Aorta (tissue), 5 donors: ENCODE results near the gene SMIM38. TPM values are rescaled to one million over a fixed set of nuclear protein-coding genes. Genes with fewer than 3 reads are reported as not detected.

Experiments
- ATAC-seq: fragments of 200-7000 bp; cut with Tn5 transposase; one replicate; pipeline ENCODE4 v1.9.1; 2022; ENCODE audit warnings: moderate library complexity; ENCODE audit not compliant: low FRiP score
- DNase-seq, 2 donors: peaks; one replicate each; pipeline ENCODE4 v3.0.0-alpha.2; 2020
- H3K27ac ChIP-seq, 2 donors: one replicate each; pipeline ENCODE4 v1.5.1; 2013; ENCODE audit warnings: low read length in 2 of 2, mild to moderate bottlenecking in 2 of 2, moderate library complexity in 2 of 2, control low read depth in 1 of 2, inconsistent platforms in 1 of 2, low read depth in 1 of 2
- H3K27me3 ChIP-seq, 2 donors: one replicate each; pipeline ENCODE4 v1.6.1; 2013; ENCODE audit warnings: control low read depth in 1 of 2, low read length in 1 of 2, mild to moderate bottlenecking in 1 of 2, moderate library complexity in 1 of 2; ENCODE audit not compliant: insufficient read depth in 2 of 2, control insufficient read depth in 1 of 2
- H3K36me3 ChIP-seq, 2 donors: one replicate each; pipeline ENCODE4 v1.6.1; 2013; ENCODE audit warnings: control low read depth in 1 of 2, low read length in 1 of 2, mild to moderate bottlenecking in 1 of 2; ENCODE audit not compliant: insufficient read depth in 2 of 2, control insufficient read depth in 1 of 2
- H3K4me1 ChIP-seq, 2 donors: one replicate each; pipeline ENCODE4 v1.6.1; 2013; ENCODE audit warnings: low read length in 2 of 2, control low read depth in 1 of 2, mild to moderate bottlenecking in 1 of 2, moderate library complexity in 1 of 2; ENCODE audit not compliant: insufficient read depth in 2 of 2, control insufficient read depth in 1 of 2
- H3K4me3 ChIP-seq, 2 donors: one replicate each; pipeline ENCODE4 v1.5.1; 2013; ENCODE audit warnings: low read length in 2 of 2, control low read depth in 1 of 2, mild to moderate bottlenecking in 1 of 2
- H3K9me3 ChIP-seq: one replicate; pipeline ENCODE4 v1.6.1; 2013; ENCODE audit warnings: mild to moderate bottlenecking, low read length; ENCODE audit not compliant: control insufficient read depth
- WGBS, 2 donors: extraction: QIAGEN DNeasy Blood & Tissue Kit; methylation state at CpG; one replicate each; pipeline ENCODE4 v1.1.7; 2013; 5-methylcytosine and 5-hydroxymethylcytosine counted together
- intact Hi-C, 2 donors: fragments of 100-400 bp; cut with DNase I; formaldehyde crosslinking; loops; one replicate each; pipeline versions ENCODE4 v1.14.2 to v1.15.0; 2022
- polyA plus RNA-seq, 2 donors: library from polyadenylated mRNA; stranded (reverse); fragments of 200-250 nt; gene quantifications; one replicate each; pipeline ENCODE4 v1.2.3, GENCODE V29; 2013
- total RNA-seq, 2 donors: library from RNA; stranded (reverse); fragmentation: NEBNext Ultra II Directional; extraction: Animal tissue kit (Norgen Biotek cat#: 25700); gene quantifications; one replicate each; pipeline ENCODE4 v1.2.1, GENCODE V29; 2021
- donor health status: healthy with polysubstance abuse.
- donor health status: Bipolar disorder and iron deficiency.
- donor health status: DM: no; HTN: no; CAD: no.
- donor health status: DM: no; HTN: no; CAD: no.
- donor health status: DM: yes; HTN: yes; CAD: no.

The SMIM38 gene
- total and polyA plus RNA-seq, 4 donors, result 0.56 to 2.8 (median 1.6) TPM; not detected in 1

GRCh38 chr11:69120096-69120875, 35.4 kb upstream of the SMIM38 start:
- H3K36me3 ChIP-seq, result no peaks in the 10 kb centered on the region
- WGBS, 2 donors, result 92 to 94% methylated on average over 21 of the region's 21 CpGs

GRCh38 chr11:69121021-69121420, 34.7 kb upstream of the SMIM38 start:
- intact Hi-C loops, result loop anchor here (5.0 kb wide), 2 partner anchors 176 to 521 kb away; partner anchors contain the start of gene CCND1 (in 1 of the 2)
- 89% methylated on average over 9 of the region's 9 CpGs for WGBS, 2 donors

More at GRCh38 chr11:69120096-69120875, 35.4 kb upstream of the SMIM38 start:
- Histone ChIP-seq H3K27me3 (no peaks in the 10 kb centered on the region), H3K9me3 (no peaks in the 10 kb centered on the region), H3K4me1 (no peaks in the 10 kb centered on the region), H3K27ac (no peak overlapping the region), H3K4me3 (no peak overlapping the region)
- ATAC-seq, result no peak
- peak in 1 of 2 donors; percentile 53 for DNase-seq
- intact Hi-C loops, result loop anchor here (5.0 kb wide), 2 partner anchors 177 to 522 kb away; partner anchors contain the start of gene CCND1 (in 1 of the 2)

DNA sequence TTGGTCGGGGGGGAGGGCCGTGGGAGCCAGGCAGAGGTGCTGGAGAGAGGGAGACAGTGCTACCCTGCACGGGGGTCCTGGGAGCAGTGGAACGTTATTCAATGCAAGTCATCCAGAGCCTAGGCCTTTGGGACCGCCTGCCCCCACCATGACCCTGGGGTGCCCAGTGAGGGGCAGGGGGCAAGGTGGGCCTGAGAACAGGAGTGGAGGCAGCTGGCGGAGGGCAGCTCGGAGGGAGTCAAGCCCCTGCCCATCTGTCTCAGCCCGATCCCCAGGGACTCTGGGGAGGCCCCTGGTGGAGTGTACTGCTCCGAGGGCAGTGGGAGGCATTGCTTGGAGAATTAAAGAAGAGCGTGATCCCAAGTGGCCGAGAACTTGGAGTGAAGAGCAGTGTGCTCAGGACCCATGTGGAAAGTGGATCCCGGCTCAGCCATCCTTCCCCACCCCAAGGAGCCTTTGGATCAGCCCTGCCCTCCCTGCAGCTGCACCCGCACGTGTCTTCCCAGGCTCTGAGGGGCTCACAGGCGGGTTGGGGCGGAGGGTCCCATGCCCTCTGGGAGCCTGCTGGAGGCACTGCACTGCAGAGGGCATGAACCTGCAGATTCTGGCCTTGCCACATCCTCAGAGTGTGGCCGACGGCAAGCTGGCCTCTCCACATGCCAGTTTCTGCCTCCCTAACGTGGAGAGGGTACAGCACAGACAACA, 34.0 kb upstream of the SMIM38 start:
- Histone ChIP-seq H3K4me3 (no peak overlapping the region), H3K36me3 (no peaks in the 10 kb centered on the region), H3K4me1 (no peaks in the 10 kb centered on the region), H3K27me3 (no peaks in the 10 kb centered on the region), H3K27ac (peak overlapping the region in 1 of 2 donors; percentile 4), H3K9me3 (no peaks in the 10 kb centered on the region)
- 86 to 89% methylated on average over 19 of the region's 19 CpGs for WGBS, 2 donors
- intact Hi-C loops, result loop anchor here (5.0 kb wide), 2 partner anchors 176 to 521 kb away; partner anchors contain the start of gene CCND1 (in 1 of the 2)
- ATAC-seq (no peak), DNase-seq (no peak)

More at GRCh38 chr11:69121021-69121420, 34.7 kb upstream of the SMIM38 start:
- ATAC-seq (no peak), DNase-seq (peak in 1 of 2 donors; percentile 61)
- no peaks in the 10 kb centered on the region for H3K27me3 ChIP-seq
- no peaks in the 10 kb centered on the region for H3K4me1 ChIP-seq
- H3K36me3 ChIP-seq, result no peaks in the 10 kb centered on the region
- H3K27ac ChIP-seq, result no peak overlapping the region
- H3K4me3 ChIP-seq, result no peak overlapping the region
- no peaks in the 10 kb centered on the region for H3K9me3 ChIP-seq

DNA sequence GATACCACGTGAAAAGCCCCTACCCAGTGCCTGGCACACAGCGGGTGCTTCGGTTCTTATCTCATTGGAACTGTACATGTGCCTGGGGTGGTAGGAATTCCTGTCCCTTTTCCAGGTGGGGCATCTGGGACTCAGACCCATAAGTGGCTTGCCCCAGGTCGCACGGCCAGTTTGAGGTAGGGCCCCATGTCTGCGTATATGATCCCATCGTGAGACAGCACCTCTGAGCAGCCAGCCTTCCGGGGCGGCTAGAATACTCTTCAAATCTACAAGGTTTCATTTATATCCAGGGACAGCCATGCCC, 33.5 kb upstream of the SMIM38 start:
- DNase-seq, result no peak
- Histone ChIP-seq H3K9me3 (no peaks in the 10 kb centered on the region), H3K4me3 (no peak overlapping the region), H3K36me3 (no peaks in the 10 kb centered on the region), H3K27ac (peak overlapping the region in 1 of 2 donors; percentile 4), H3K4me1 (no peaks in the 10 kb centered on the region), H3K27me3 (no peaks in the 10 kb centered on the region)
- WGBS, 2 donors, result 78 to 85% methylated on average over 9 of the region's 9 CpGs
- intact Hi-C loops, result loop anchor here (5.0 kb wide), 2 partner anchors 175 to 520 kb away; partner anchors contain the start of gene CCND1 (in 1 of the 2)
- no peak for ATAC-seq

GRCh38 chr11:69122630-69123431, 32.9 kb upstream of the SMIM38 start:
- H3K27me3 ChIP-seq, result no peaks in the 10 kb centered on the region
- H3K4me1 ChIP-seq, result peaks cover 0 to 2% of the 10 kb centered on the region in 2 donors
- ATAC-seq (peak; percentile 76), DNase-seq (peak; percentile 78 to 91)
- no peaks in the 10 kb centered on the region for H3K36me3 ChIP-seq
- peak overlapping the region in 1 of 2 donors; percentile 11 for H3K27ac ChIP-seq
- 9 to 12% methylated on average over 27 of the region's 27 CpGs for WGBS, 2 donors
- no peak overlapping the region for H3K4me3 ChIP-seq
- intact Hi-C loops, result loop anchor here (5.0 kb wide), 2 partner anchors 174 to 519 kb away; partner anchors contain the start of gene CCND1 (in 1 of the 2)
- no peaks in the 10 kb centered on the region for H3K9me3 ChIP-seq

- intact Hi-C loops, result loop anchor here (5.0 kb wide), 2 partner anchors 173 to 518 kb away; partner anchors contain the start of gene CCND1 (in 1 of the 2)
- peaks cover 0 to 2% of the 10 kb centered on the region in 2 donors for H3K4me1 ChIP-seq
- H3K27ac ChIP-seq, result peak overlapping the region in 1 of 2 donors; percentile 11
- H3K9me3 ChIP-seq, result no peaks in the 10 kb centered on the region
- no peak overlapping the region for H3K4me3 ChIP-seq
- no peaks in the 10 kb centered on the region for H3K36me3 ChIP-seq
- DNase-seq (no peak), ATAC-seq (no peak)
- WGBS, 2 donors, result 88 to 89% methylated on average over 27 of the region's 27 CpGs
- H3K27me3 ChIP-seq, result no peaks in the 10 kb centered on the region
These were observed 31.9 kb upstream of the SMIM38 start for GRCh38 chr11:69123593-69124545.

DNA sequence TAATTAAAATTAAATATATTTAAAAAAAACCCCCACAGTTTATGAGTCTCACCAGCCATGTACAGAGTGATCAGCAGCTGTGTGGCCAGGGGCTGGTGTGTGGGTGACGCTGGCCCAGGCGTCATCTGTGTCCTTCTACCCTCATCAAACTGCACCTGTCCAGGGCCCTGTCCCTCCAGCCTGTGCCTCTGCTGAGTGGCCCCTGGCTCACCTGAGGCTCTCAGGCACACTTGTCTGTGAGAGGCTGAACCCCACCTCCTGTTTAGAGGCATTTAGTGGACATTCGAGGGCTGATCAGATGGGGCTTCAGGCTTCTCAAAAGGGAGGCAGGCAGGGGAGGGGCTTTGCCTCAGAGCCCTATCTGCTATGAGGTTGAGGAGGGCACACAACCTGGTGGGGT, 29.9 kb upstream of the SMIM38 start:
- Histone ChIP-seq H3K9me3 (no peaks in the 10 kb centered on the region), H3K27me3 (no peaks in the 10 kb centered on the region), H3K4me1 (peaks cover 0 to 2% of the 10 kb centered on the region in 2 donors), H3K27ac (no peak overlapping the region), H3K4me3 (no peak overlapping the region), H3K36me3 (no peaks in the 10 kb centered on the region)
- intact Hi-C loops, result loop anchor here in 1 of 2 donors (2.0 kb wide), 1 partner anchor 169 kb away; the partner anchor contains the start of gene MYEOV
- 81 to 86% methylated on average over 3 of the region's 3 CpGs for WGBS, 2 donors
- ATAC-seq (no peak), DNase-seq (no peak)
